GM11168 (cell line): ENCODE data around the gene IFIT5.
"Not testable (repeated sequence)": the region's sequence is repeated elsewhere in the genome, so short reads cannot be mapped to it uniquely, and the experiment has no call there.

Experiments used
- in situ Hi-C: fragments of 300-500 bp; cut with MboI; formaldehyde crosslinking; loops from one replicate; pipeline ENCODE4 v1.12.0; 2022; ENCODE audit warnings: low sequenced_read_pairs; ENCODE audit not compliant: unreplicated experiment

Gene IFIT5

GRCh38 chr10:89425000-89425399, 10.6 kb downstream of the IFIT5 start:
- in situ Hi-C loops, result no loop called here

DNA sequence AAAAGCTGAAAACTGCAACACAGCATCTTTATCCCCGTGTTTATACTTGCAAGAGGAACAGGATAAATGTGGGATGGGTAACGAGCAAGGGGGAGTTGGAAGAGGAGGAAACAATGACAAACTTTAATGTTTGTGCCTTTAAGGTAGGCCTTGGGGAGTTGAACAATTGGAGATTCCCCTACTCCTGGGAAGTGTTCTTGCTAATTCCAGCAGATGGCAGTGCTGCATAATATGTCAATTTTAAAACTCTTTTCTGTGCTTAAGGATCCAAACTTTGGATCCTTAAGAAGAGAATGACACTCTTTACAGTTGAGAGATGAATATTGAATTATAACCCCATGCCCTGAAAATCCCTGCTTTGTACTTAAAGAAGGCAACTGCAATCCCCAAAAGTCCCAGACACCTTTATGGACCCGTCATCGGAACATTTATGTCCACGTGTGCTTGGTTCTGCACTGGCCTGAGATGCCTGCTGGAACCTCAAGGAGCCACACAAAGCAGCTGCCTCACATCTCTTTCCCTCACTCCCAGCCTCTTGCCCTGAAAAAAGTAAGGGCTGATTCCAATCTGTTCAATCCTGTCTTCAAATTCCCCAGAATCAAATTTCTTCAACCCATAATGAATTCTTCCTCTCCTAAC, 12.0 kb downstream of the IFIT5 start:
- in situ Hi-C loops, result no loop called here

- in situ Hi-C loops, result no loop called here
These were observed 13.3 kb downstream of the IFIT5 start for GRCh38 chr10:89427629-89428028.

DNA sequence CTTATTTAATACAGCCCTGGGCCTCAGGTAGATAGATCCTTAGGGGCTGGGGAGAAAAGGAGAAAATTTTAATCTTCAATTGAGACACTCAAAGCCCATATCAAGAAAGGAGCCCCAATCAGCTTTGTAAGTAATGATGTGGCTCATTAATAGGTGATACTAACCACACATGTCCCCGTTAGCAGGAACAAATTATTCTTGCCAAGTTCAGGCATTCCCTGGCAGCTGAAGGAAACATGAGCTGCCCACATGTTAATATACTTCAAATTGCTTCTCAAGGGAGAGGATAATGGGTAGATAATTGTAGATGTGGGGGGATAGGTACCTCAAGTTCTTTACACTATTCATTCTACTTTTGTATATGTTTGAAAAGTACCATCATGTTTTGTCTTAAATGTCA, 14.5 kb downstream of the IFIT5 start:
- in situ Hi-C loops, result no loop called here

- in situ Hi-C loops, result no loop called here
These were observed 17.6 kb downstream of the IFIT5 start for GRCh38 chr10:89431977-89432376.

GRCh38 chr10:89438525-89438924, 24.2 kb downstream of the IFIT5 start:
- in situ Hi-C loops, result loop anchor here (5.0 kb wide), 1 partner anchor 114 kb away; no protein-coding TSS in a partner anchor

- in situ Hi-C loops, result no loop called here
These were observed 26.1 kb downstream of the IFIT5 start for GRCh38 chr10:89440226-89441009.

DNA sequence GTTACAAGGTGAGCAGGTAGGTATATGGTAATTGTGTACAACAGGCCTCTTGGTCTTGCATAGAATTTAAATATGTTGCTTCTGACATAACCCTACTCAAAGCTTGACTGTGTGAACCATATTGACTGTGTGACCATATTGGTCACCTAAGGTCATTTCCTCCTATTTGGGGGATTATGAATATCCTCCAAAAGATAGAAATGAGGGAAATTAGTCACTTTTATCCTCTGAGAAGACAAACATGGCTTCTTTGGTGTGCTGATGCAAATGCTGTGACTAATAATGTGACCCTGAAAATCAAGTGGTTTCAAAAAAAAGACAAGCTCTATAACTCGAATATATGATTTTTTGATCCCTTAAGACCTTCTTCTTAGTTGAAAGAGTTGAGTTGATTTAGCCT, 27.9 kb downstream of the IFIT5 start:
- in situ Hi-C loops, result no loop called here

- in situ Hi-C loops, result not testable (repeated sequence)
These were observed 30.5 kb downstream of the IFIT5 start for GRCh38 chr10:89444819-89445218.

- in situ Hi-C loops, result loop anchor here (25.0 kb wide), 1 partner anchor 1936 kb away; no protein-coding TSS in a partner anchor
These were observed 36.5 kb downstream of the IFIT5 start for GRCh38 chr10:89450901-89451300.

DNA sequence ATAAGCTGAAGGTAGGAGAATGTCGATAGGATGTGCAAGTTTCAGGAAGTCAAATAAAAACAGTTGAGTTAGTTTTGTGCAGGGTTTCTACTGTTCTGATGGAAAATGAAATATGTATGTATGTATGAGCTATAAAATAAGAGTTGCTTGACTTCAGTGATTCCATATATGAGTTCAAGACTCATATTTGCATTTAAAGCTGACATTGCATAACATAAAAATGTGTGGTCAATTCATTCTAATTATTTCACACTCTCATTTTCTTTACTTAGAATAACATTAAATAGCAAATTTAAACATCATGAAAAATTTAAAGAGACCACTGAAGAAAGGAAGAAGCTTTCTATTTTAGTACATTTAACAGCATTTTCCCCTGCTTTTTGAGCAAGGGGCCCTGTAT, 37.8 kb downstream of the IFIT5 start:
- in situ Hi-C loops, result loop anchor here (25.0 kb wide), 1 partner anchor 1935 kb away; no protein-coding TSS in a partner anchor

- in situ Hi-C loops, result loop anchor here (25.0 kb wide), 1 partner anchor 1933 kb away; no protein-coding TSS in a partner anchor
These were observed 40.4 kb downstream of the IFIT5 start for GRCh38 chr10:89454561-89455347.

DNA sequence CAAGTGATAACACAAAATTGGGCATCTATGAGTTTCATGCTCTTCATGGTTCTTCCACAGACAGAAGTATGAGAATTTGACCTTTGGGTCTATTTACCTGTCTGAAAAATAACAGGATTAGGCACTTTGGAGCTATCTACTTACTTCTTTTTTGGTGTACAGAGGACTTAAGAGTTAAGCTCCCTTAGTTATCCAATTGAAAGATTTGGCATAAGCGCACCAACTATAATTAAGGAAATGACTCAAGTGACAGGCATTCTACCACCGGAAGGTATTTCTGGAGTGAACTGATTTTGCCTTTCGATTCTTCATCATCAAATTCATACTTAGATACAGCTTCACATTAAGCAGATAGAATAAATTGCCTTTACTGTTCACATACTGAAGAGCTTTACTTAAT, 43.9 kb downstream of the IFIT5 start:
- in situ Hi-C loops, result loop anchor here (25.0 kb wide), 1 partner anchor 1929 kb away; no protein-coding TSS in a partner anchor

GRCh38 chr10:89458784-89459183, 44.4 kb downstream of the IFIT5 start:
- in situ Hi-C loops, result loop anchor here (25.0 kb wide), 1 partner anchor 1929 kb away; no protein-coding TSS in a partner anchor

- in situ Hi-C loops, result loop anchor here (25.0 kb wide), 1 partner anchor 1923 kb away; no protein-coding TSS in a partner anchor
These were observed 49.6 kb downstream of the IFIT5 start for GRCh38 chr10:89463846-89464537.

DNA sequence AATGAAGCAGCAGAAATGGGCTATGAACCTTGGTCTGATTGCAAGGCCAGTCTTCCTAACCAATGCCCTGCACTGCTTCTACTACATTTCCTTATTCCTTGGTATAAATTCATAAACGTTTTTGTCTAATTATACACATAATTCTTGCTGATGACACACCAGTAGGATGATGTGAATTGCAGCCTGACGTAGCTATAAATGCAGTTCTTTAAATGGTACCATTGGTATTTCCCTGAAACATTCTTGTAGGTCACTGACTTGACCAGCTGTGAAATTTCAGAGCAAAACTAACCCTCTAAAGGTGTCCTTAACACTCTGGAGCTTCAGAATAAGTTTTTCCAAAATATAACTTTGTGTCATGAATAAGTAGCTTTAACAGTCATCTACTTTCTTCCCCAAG, 50.8 kb downstream of the IFIT5 start:
- in situ Hi-C loops, result loop anchor here (25.0 kb wide), 1 partner anchor 1922 kb away; no protein-coding TSS in a partner anchor

DNA sequence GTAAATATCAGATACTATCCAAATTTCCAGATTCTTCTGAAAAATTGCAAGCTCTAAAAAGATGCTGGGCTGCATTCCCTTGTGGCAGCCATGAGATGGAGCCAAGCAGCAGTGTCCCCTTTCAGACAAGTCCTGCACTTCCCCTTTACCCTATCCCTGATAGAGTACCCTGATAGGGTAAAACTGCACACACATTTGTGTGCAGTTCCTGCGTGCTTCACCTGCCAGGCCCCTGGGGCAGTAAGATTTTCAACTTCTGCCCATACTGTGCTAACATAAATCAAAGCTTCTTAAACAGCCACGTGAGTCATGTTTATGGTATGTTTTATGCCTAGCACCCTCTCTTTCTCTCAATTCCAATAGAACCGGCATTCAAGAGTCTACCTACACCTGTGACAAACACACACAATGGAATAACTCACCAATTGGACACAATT, 52.2 kb downstream of the IFIT5 start:
- in situ Hi-C loops, result loop anchor here (25.0 kb wide), 1 partner anchor 1921 kb away; no protein-coding TSS in a partner anchor

- in situ Hi-C loops, result loop anchor here (25.0 kb wide), 1 partner anchor 1919 kb away; no protein-coding TSS in a partner anchor
These were observed 54.0 kb downstream of the IFIT5 start for GRCh38 chr10:89468191-89468965.

DNA sequence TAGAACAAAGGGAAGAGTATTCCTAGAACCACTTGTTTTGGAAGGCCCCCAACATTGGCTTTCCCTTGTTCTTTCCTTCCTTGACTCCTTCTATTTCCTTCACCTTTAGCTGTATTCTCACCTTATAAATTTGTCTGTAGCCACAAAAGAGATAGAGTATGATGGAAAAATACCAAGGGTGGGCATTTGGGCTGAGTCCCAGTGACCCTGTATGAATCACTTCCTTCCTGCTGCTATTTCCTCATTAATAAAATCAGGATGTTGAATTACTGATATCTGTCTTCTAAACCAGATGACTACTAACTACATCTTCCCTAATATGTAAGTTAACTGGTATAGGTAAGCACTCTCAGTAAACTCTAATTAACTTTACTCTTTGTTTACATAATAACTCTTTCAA, 55.1 kb downstream of the IFIT5 start:
- in situ Hi-C loops, result loop anchor here (25.0 kb wide), 1 partner anchor 1918 kb away; no protein-coding TSS in a partner anchor
